CD8-positive, alpha-beta memory T cell (primary cell): ENCODE results near the gene OSBP2. TPM values are rescaled to one million over a fixed set of nuclear protein-coding genes. Genes with fewer than 3 reads are reported as not detected.

Source experiments
- CTCF ChIA-PET: fragments of 350-600 bp; sonication (Branson Sonifier 250); formaldehyde crosslinking; loops from one replicate; lab custom pipeline; 2021; ENCODE audit warnings: antibody characterized with exemption; lab: Charles Lee
- POLR2A ChIA-PET: fragments of 350-600 bp; sonication (Branson Sonifier 250); formaldehyde crosslinking; loops from one replicate; lab custom pipeline; 2021; ENCODE audit warnings: antibody characterized with exemption; lab: Charles Lee
- DNase-seq, 5 donors: peaks; one replicate each; pipeline versions ENCODE4 v3.0.0 to v3.0.0-alpha.2; 2020 to 2022; ENCODE audit warnings: mixed read lengths in 1 of 5
- H3K27ac ChIP-seq: one replicate; pipeline ENCODE4 v1.7.0; 2013; ENCODE audit warnings: low read depth, mild to moderate bottlenecking, low read length, moderate library complexity
- H3K27me3 ChIP-seq: 2 replicates; pipeline ENCODE4 v1.7.0; 2013; ENCODE audit warnings: low read length, mild to moderate bottlenecking; ENCODE audit not compliant: insufficient read depth, poor library complexity, severe bottlenecking
- H3K36me3 ChIP-seq: 2 replicates; pipeline ENCODE4 v1.7.0; 2013; ENCODE audit warnings: mild to moderate bottlenecking, low read length, moderate library complexity; ENCODE audit not compliant: insufficient read depth
- H3K4me1 ChIP-seq: 2 replicates; pipeline ENCODE4 v1.7.0; 2013; ENCODE audit warnings: mild to moderate bottlenecking, low read length, moderate library complexity; ENCODE audit not compliant: insufficient read depth
- H3K4me3 ChIP-seq: 2 replicates; pipeline ENCODE4 v1.7.0; 2013; ENCODE audit warnings: mild to moderate bottlenecking, low read length
- H3K9me3 ChIP-seq: 2 replicates; pipeline ENCODE4 v1.7.0; 2013; ENCODE audit warnings: mild to moderate bottlenecking, low read length
- H3K27ac Mint-ChIP-seq, 8 donors: one replicate each; pipeline ENCODE4 v1.8.0; 2020 to 2021; ENCODE audit warnings: mixed read lengths in 8 of 8, mild to moderate bottlenecking in 6 of 8, inconsistent platforms in 3 of 8, moderate library complexity in 3 of 8
- H3K27me3 Mint-ChIP-seq, 2 donors: one replicate each; pipeline ENCODE4 v1.8.0; 2020 to 2021; ENCODE audit warnings: mixed read lengths in 2 of 2, mild to moderate bottlenecking in 1 of 2, moderate library complexity in 1 of 2
- H3K36me3 Mint-ChIP-seq, 3 donors: one replicate each; pipeline ENCODE4 v1.8.0; 2020 to 2021; ENCODE audit warnings: mixed read lengths in 3 of 3, inconsistent platforms in 1 of 3, mild to moderate bottlenecking in 1 of 3
- H3K4me1 Mint-ChIP-seq, 3 donors: one replicate each; pipeline ENCODE4 v1.8.0; 2020 to 2021; ENCODE audit warnings: mixed read lengths in 3 of 3, inconsistent platforms in 1 of 3, mild to moderate bottlenecking in 1 of 3
- H3K4me3 Mint-ChIP-seq, 7 donors: one replicate each; pipeline ENCODE4 v1.8.0; 2020 to 2021; ENCODE audit warnings: mixed read lengths in 7 of 7, mild to moderate bottlenecking in 6 of 7, moderate library complexity in 4 of 7, inconsistent platforms in 2 of 7
- H3K9me3 Mint-ChIP-seq, 5 donors: one replicate each; pipeline ENCODE4 v1.8.0; 2020 to 2022; ENCODE audit warnings: mixed read lengths in 5 of 5, mild to moderate bottlenecking in 3 of 5, moderate library complexity in 2 of 5, inconsistent platforms in 1 of 5
- polyA plus RNA-seq: library from polyadenylated mRNA; unstranded; fragments of 300-500 nt; fragmentation: Illumina TruSeq; gene quantifications from one replicate; pipeline ENCODE4 v1.2.3, GENCODE V29; 2021
- total RNA-seq, 2 experiments: library from RNA; stranded (reverse); gene quantifications; one replicate each; pipeline ENCODE4 v1.2.3, GENCODE V29; 2021

OSBP2 gene
- total and polyA plus RNA-seq, 3 experiments from 2014 or later = 0.66 to 0.74 (median 0.74) TPM

- POLR2A ChIA-PET = no interaction called here
- CTCF ChIA-PET = no interaction called here
- Histone ChIP-seq H3K4me3 (no peak overlapping the region), H3K27me3 (no peaks in the 10 kb centered on the region), H3K36me3 (no peaks in the 10 kb centered on the region), H3K9me3 (no peaks in the 10 kb centered on the region), H3K27ac (no peak overlapping the region), H3K4me1 (no peaks in the 10 kb centered on the region)
- Mint-ChIP-seq H3K4me3 (no peak overlapping the region), H3K27ac (no peak overlapping the region), H3K9me3 (peaks cover 0 to 6% (median 0%) of the 10 kb centered on the region in 5 donors), H3K27me3 (peaks cover 4% of the 10 kb centered on the region in 2 donors), H3K4me1 (no peaks in the 10 kb centered on the region), H3K36me3 (no peaks in the 10 kb centered on the region)
- DNase-seq = no peak
These were observed 58.1 kb downstream of the OSBP2 start for GRCh38 chr22:30752771-30753170.

DNA sequence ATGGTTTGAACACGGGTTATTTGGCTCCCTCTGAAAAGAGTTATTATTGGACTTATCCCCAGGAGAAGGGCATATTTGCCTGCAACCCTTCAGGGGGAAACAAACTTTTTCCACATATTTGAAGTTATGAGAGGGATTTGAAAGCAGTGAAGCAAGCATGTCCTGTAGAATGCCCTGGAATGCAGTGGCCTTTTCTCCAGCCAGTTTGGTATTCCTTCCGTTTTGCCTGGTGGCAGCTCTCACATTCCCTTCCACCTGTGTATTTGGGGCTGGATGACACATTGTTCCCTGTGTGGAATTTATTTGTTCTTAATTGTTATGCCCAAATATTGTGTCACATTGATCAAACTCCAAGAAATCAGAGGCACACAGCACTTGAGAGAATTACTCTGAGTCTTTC, 59.0 kb downstream of the OSBP2 start:
- H3K4me1 ChIP-seq = no peaks in the 10 kb centered on the region
- H3K4me1 Mint-ChIP-seq = no peaks in the 10 kb centered on the region
- H3K4me3 ChIP-seq = no peak overlapping the region
- no peak overlapping the region for H3K4me3 Mint-ChIP-seq
- peaks cover 4% of the 10 kb centered on the region in 2 donors for H3K27me3 Mint-ChIP-seq
- no peaks in the 10 kb centered on the region for H3K27me3 ChIP-seq
- CTCF ChIA-PET = interaction anchor here (1.0 to 3.2 kb wide), 2 partner anchors 10 to 119 kb away, joined by 4 to 48 read pairs; partner anchors contain the start of gene SLC35E4
- H3K27ac ChIP-seq = no peak overlapping the region
- POLR2A ChIA-PET = no interaction called here
- peaks cover 0 to 6% (median 0%) of the 10 kb centered on the region in 5 donors for H3K9me3 Mint-ChIP-seq
- DNase-seq = no peak
- H3K9me3 ChIP-seq = no peaks in the 10 kb centered on the region
- H3K36me3 Mint-ChIP-seq = no peaks in the 10 kb centered on the region
- H3K36me3 ChIP-seq = no peaks in the 10 kb centered on the region
- peak overlapping the region in 1 of 8 donors; percentile 3 for H3K27ac Mint-ChIP-seq

DNA sequence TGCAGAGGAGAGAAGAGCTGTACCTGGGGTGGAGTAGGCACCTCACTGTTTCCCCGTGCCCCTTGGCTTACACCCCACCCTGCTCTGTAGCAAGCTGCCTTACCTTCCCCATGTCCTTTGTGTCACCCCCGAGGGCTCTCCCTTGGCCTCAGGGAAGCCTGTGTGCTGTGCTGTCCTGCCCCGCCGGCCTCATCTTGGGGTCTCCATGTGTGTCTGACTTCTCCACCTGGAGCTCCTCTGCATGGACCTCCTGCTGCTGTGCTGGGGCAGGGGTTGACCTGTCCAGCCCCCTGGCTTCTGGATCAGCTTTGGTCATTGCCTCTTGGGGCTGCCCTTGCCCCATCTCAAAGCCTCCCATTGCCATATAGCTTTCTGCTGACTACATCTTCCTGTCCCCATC, 59.8 kb downstream of the OSBP2 start:
- no peaks in the 10 kb centered on the region for H3K27me3 ChIP-seq
- peaks cover 4% of the 10 kb centered on the region in 2 donors for H3K27me3 Mint-ChIP-seq
- H3K4me3 Mint-ChIP-seq = no peak overlapping the region
- no peak overlapping the region for H3K27ac Mint-ChIP-seq
- H3K9me3 ChIP-seq = no peaks in the 10 kb centered on the region
- no peak for DNase-seq
- no peak overlapping the region for H3K27ac ChIP-seq
- peaks cover 0 to 6% (median 0%) of the 10 kb centered on the region in 5 donors for H3K9me3 Mint-ChIP-seq
- H3K4me1 ChIP-seq = no peaks in the 10 kb centered on the region
- H3K36me3 ChIP-seq = no peaks in the 10 kb centered on the region
- H3K4me1 Mint-ChIP-seq = no peaks in the 10 kb centered on the region
- ChIA-PET CTCF (interaction anchor here (1.0 to 3.2 kb wide), 3 partner anchors 11 to 129 kb away, joined by 3 to 48 read pairs (median 4); partner anchors contain the start of gene SLC35E4), POLR2A (no interaction called here)
- no peak overlapping the region for H3K4me3 ChIP-seq
- no peaks in the 10 kb centered on the region for H3K36me3 Mint-ChIP-seq

GRCh38 chr22:30754971-30755758, 60.5 kb downstream of the OSBP2 start:
- Mint-ChIP-seq H3K4me3 (no peak overlapping the region), H3K27me3 (peaks cover 4% of the 10 kb centered on the region in 2 donors), H3K9me3 (peaks cover 0 to 6% (median 0%) of the 10 kb centered on the region in 5 donors), H3K4me1 (no peaks in the 10 kb centered on the region), H3K27ac (no peak overlapping the region), H3K36me3 (no peaks in the 10 kb centered on the region)
- Histone ChIP-seq H3K27ac (no peak overlapping the region), H3K27me3 (no peaks in the 10 kb centered on the region), H3K4me3 (no peak overlapping the region), H3K9me3 (no peaks in the 10 kb centered on the region), H3K36me3 (no peaks in the 10 kb centered on the region), H3K4me1 (no peaks in the 10 kb centered on the region)
- peak; percentile 3 to 60 (median 26) for DNase-seq
- CTCF ChIA-PET = interaction anchor here (1.0 to 3.2 kb wide), 3 partner anchors 11 to 129 kb away, joined by 3 to 48 read pairs (median 4); partner anchors contain the start of gene SLC35E4
- POLR2A ChIA-PET = no interaction called here

- Mint-ChIP-seq H3K4me3 (no peak overlapping the region), H3K9me3 (peaks cover 0 to 6% (median 0%) of the 10 kb centered on the region in 5 donors), H3K4me1 (no peaks in the 10 kb centered on the region), H3K36me3 (no peaks in the 10 kb centered on the region), H3K27me3 (peaks cover 4% of the 10 kb centered on the region in 2 donors), H3K27ac (peak overlapping the region in 2 of 8 donors; percentile 37 to 94)
- Histone ChIP-seq H3K4me3 (no peak overlapping the region), H3K9me3 (no peaks in the 10 kb centered on the region), H3K27ac (no peak overlapping the region), H3K4me1 (no peaks in the 10 kb centered on the region), H3K27me3 (no peaks in the 10 kb centered on the region), H3K36me3 (no peaks in the 10 kb centered on the region)
- POLR2A ChIA-PET = no interaction called here
- DNase-seq = no peak
- CTCF ChIA-PET = interaction anchor here (1.2 to 3.2 kb wide), 2 partner anchors 121 to 130 kb away, joined by 3 to 48 read pairs; partner anchors contain the start of gene SLC35E4
These were observed 61.1 kb downstream of the OSBP2 start for GRCh38 chr22:30755759-30756124.

GRCh38 chr22:30763815-30764673, 69.4 kb downstream of the OSBP2 start:
- no peaks in the 10 kb centered on the region for H3K4me1 ChIP-seq
- CTCF ChIA-PET = interaction anchor here (1.3 to 2.4 kb wide), 3 partner anchors 129 to 321 kb away, joined by 3 to 10 read pairs (median 10); no protein-coding TSS in a partner anchor
- no peaks in the 10 kb centered on the region for H3K36me3 ChIP-seq
- H3K9me3 ChIP-seq = no peaks in the 10 kb centered on the region
- H3K4me3 Mint-ChIP-seq = no peak overlapping the region
- no peaks in the 10 kb centered on the region for H3K9me3 Mint-ChIP-seq
- H3K27me3 ChIP-seq = no peaks in the 10 kb centered on the region
- H3K27ac Mint-ChIP-seq = peak overlapping the region in 1 of 8 donors; percentile 70
- no peaks in the 10 kb centered on the region for H3K27me3 Mint-ChIP-seq
- no peaks in the 10 kb centered on the region for H3K36me3 Mint-ChIP-seq
- no peak overlapping the region for H3K4me3 ChIP-seq
- POLR2A ChIA-PET = no interaction called here
- H3K4me1 Mint-ChIP-seq = no peaks in the 10 kb centered on the region
- DNase-seq = peak; percentile 15 to 57 (median 38)
- no peak overlapping the region for H3K27ac ChIP-seq

DNA sequence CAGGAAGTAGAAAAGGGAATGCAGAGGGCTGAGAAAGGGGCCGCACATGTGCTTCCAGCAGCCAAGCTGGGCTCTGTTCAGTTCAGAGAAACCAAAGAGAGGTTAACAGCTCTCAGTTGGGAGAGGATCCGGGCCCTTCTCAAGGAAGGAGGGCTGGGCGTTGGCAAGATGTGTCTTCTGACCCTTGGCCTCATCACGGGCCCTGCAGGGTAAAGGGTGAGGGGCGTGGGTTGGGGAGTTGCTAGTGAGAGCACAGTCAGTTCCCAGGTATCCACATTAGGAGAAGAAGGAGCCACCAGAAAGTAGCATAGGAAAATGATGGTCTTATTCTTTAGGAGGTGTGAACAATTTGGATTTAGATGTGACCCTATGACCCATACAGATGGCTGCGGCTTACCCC, 73.0 kb downstream of the OSBP2 start:
- H3K27me3 Mint-ChIP-seq = peaks cover 0 to 2% of the 10 kb centered on the region in 2 donors
- CTCF ChIA-PET = interaction anchor here (1.5 kb wide), 1 partner anchor 317 kb away, joined by 3 read pairs; no protein-coding TSS in a partner anchor
- Histone ChIP-seq H3K27ac (no peak overlapping the region), H3K9me3 (no peaks in the 10 kb centered on the region), H3K4me3 (no peak overlapping the region), H3K27me3 (no peaks in the 10 kb centered on the region), H3K36me3 (no peaks in the 10 kb centered on the region), H3K4me1 (no peaks in the 10 kb centered on the region)
- POLR2A ChIA-PET = no interaction called here
- no peak overlapping the region for H3K27ac Mint-ChIP-seq
- no peaks in the 10 kb centered on the region for H3K36me3 Mint-ChIP-seq
- H3K9me3 Mint-ChIP-seq = no peaks in the 10 kb centered on the region
- no peak overlapping the region for H3K4me3 Mint-ChIP-seq
- H3K4me1 Mint-ChIP-seq = no peaks in the 10 kb centered on the region
- DNase-seq = no peak
